ENCODE measurements around the gene PABPC1L. TPM values are rescaled to one million over a fixed set of nuclear protein-coding genes. Genes with fewer than 3 reads are reported as not detected.

The PABPC1L gene
- total RNA-seq, 2 donors from 2014 or later = 41.8 to 105 TPM

GRCh38 chr20:44914924-44915323 is 5.1 kb downstream of the PABPC1L start:
- H3K4me1 ChIP-seq = peaks cover 17% of the 10 kb centered on the region
- DNase-seq (no peak), ATAC-seq (no peak)
- WGBS, 2 donors = 57 to 90% methylated on average over 1 of the region's 1 CpG
- H3K27me3 ChIP-seq = no peaks in the 10 kb centered on the region
- no peak overlapping the region for H3K27ac ChIP-seq
- intact Hi-C loops (cut with DNase I) = no loop called here
- no peaks in the 10 kb centered on the region for H3K9me3 ChIP-seq
- H3K36me3 ChIP-seq (replicated peaks in 1 of 2; ENCODE audit: insufficient read depth in 1 of 2, low read depth in 2 of 2) = peaks cover 0 to 6% of the 10 kb centered on the region in 2 donors
- H3K4me3 ChIP-seq = no peak overlapping the region
- TF ChIP-seq CTCF (IDR thresholded peaks at IDR 0.05) = no peak
- no peak for TF ChIP-seq POLR2A (IDR thresholded peaks at IDR 0.05)

- ATAC-seq (no peak), DNase-seq (no peak)
- H3K4me3 ChIP-seq = no peak overlapping the region
- WGBS, 2 donors = 90 to 92% methylated on average over 12 of the region's 12 CpGs
- intact Hi-C loops (cut with DNase I) = no loop called here
- peaks cover 0 to 6% of the 10 kb centered on the region in 2 donors for H3K36me3 ChIP-seq (replicated peaks in 1 of 2; ENCODE audit: insufficient read depth in 1 of 2, low read depth in 2 of 2)
- H3K4me1 ChIP-seq = peaks cover 3% of the 10 kb centered on the region
- H3K9me3 ChIP-seq = no peaks in the 10 kb centered on the region
- no peaks in the 10 kb centered on the region for H3K27me3 ChIP-seq
- no peak for TF ChIP-seq CTCF (IDR thresholded peaks at IDR 0.05)
- no peak overlapping the region for H3K27ac ChIP-seq
Observed at GRCh38 chr20:44916586-44916985, 6.7 kb downstream of the PABPC1L start.

GRCh38 chr20:44917399-44917798 is 7.5 kb downstream of the PABPC1L start:
- TF ChIP-seq POLR2A (IDR thresholded peaks at IDR 0.05) (no peak), CTCF (IDR thresholded peaks at IDR 0.05) (no peak)
- H3K4me3 ChIP-seq = no peak overlapping the region
- H3K36me3 ChIP-seq (replicated peaks in 1 of 2; ENCODE audit: insufficient read depth in 1 of 2, low read depth in 2 of 2) = peaks cover 0 to 6% of the 10 kb centered on the region in 2 donors
- no peaks in the 10 kb centered on the region for H3K4me1 ChIP-seq
- no peaks in the 10 kb centered on the region for H3K9me3 ChIP-seq
- H3K27me3 ChIP-seq = no peaks in the 10 kb centered on the region
- no peak overlapping the region for H3K27ac ChIP-seq
- DNase-seq (no peak), ATAC-seq (no peak)
- intact Hi-C loops (cut with DNase I) = no loop called here
- 90 to 94% methylated on average over 2 of the region's 2 CpGs for WGBS, 2 donors

GRCh38 chr20:44918342-44918741 is 8.5 kb downstream of the PABPC1L start:
- peaks cover 0 to 9% of the 10 kb centered on the region in 2 donors for H3K36me3 ChIP-seq (replicated peaks in 1 of 2; ENCODE audit: insufficient read depth in 1 of 2, low read depth in 2 of 2)
- DNase-seq = no peak
- no peaks in the 10 kb centered on the region for H3K27me3 ChIP-seq
- intact Hi-C loops (cut with DNase I) = no loop called here
- TF ChIP-seq POLR2A (IDR thresholded peaks at IDR 0.05) (no peak), CTCF (IDR thresholded peaks at IDR 0.05) (no peak)
- H3K4me3 ChIP-seq = no peak overlapping the region
- H3K9me3 ChIP-seq = no peaks in the 10 kb centered on the region
- ATAC-seq = no peak
- H3K4me1 ChIP-seq = no peaks in the 10 kb centered on the region
- H3K27ac ChIP-seq = no peak overlapping the region
- 96 to 98% methylated on average over 3 of the region's 3 CpGs for WGBS, 2 donors

GRCh38 chr20:44918761-44919160 is 8.9 kb downstream of the PABPC1L start:
- ATAC-seq (no peak), DNase-seq (no peak)
- Histone ChIP-seq H3K27ac (no peak overlapping the region), H3K27me3 (no peaks in the 10 kb centered on the region), H3K36me3 (replicated peaks in 1 of 2; ENCODE audit: insufficient read depth in 1 of 2, low read depth in 2 of 2) (peaks cover 0 to 9% of the 10 kb centered on the region in 2 donors), H3K9me3 (no peaks in the 10 kb centered on the region), H3K4me3 (no peak overlapping the region), H3K4me1 (no peaks in the 10 kb centered on the region)
- 95% methylated on average over 10 of the region's 10 CpGs; no CpG with 5 or more reads in 1 of the 2 donors for WGBS, 2 donors
- no peak for TF ChIP-seq POLR2A (IDR thresholded peaks at IDR 0.05)
- TF ChIP-seq CTCF (IDR thresholded peaks at IDR 0.05) = no peak
- intact Hi-C loops (cut with DNase I) = no loop called here

Data from body of pancreas (tissue), 4 donors.